Endothelial cell of umbilical vein (primary cell): ENCODE data around the gene BCL2. TPM values are rescaled to one million over a fixed set of nuclear protein-coding genes. Genes with fewer than 3 reads are reported as not detected.

ENCODE experiments used
- BruUV-seq: library from RNA; stranded (reverse); fragments of 400-500 nt; replicated peaks from 2 replicates; lab custom pipeline; 2021; lab: Mats Ljungman, UMichigan
- CTCF ChIA-PET: fragments of 300-600, 350-600 bp; sonication (Branson Sonifier 250); formaldehyde crosslinking; loops from one replicate; lab custom pipeline; 2021; ENCODE audit warnings: antibody characterized with exemption, inconsistent platforms; lab: Charles Lee
- POLR2A ChIA-PET: fragments of 300-600, 350-600 bp; sonication (Branson Sonifier 250); formaldehyde crosslinking; loops from one replicate; lab custom pipeline; 2021; ENCODE audit warnings: antibody characterized with exemption, inconsistent platforms; lab: Charles Lee
- DNase-seq: peaks from one replicate; pipeline ENCODE4 v3.0.0-alpha.2; 2011; ENCODE audit warnings: low read depth, low spot score
- FAIRE-seq: peaks from 2 replicates; lab custom pipeline; 2011; peaks lifted over from hg19 to GRCh38; lab: Jason Lieb, UNC
- H2AFZ ChIP-seq: 2 replicates; pipeline ENCODE4 v1.6.0; 2012; ENCODE audit warnings: low read depth, low read length, control low read depth, inconsistent platforms
- H3K27ac ChIP-seq: 2 replicates; pipeline ENCODE4 v1.5.1; 2011; ENCODE audit warnings: low read depth, mild to moderate bottlenecking, control low read depth, low read length, moderate library complexity; ENCODE audit not compliant: insufficient read depth
- H3K27me3 ChIP-seq, 2 experiments: 2 replicates each; pipeline versions ENCODE4 v1.6.0 to v1.6.1; 2011; ENCODE audit warnings: low read length in 2 of 2, mixed read lengths in 1 of 2; ENCODE audit not compliant: control insufficient read depth in 2 of 2, insufficient read depth in 2 of 2
- H3K36me3 ChIP-seq, 2 experiments: 2 replicates in 1 of 2; 3 replicates in 1 of 2; pipeline ENCODE4 v1.5.1; 2011; ENCODE audit warnings: low read length in 2 of 2, mild to moderate bottlenecking in 1 of 2, moderate library complexity in 1 of 2; ENCODE audit not compliant: control insufficient read depth in 2 of 2, insufficient read depth in 2 of 2; ENCODE audit errors: extremely low read depth in 1 of 2
- H3K4me1 ChIP-seq: 3 replicates; pipeline ENCODE4 v1.5.1; 2011; ENCODE audit warnings: mild to moderate bottlenecking, low read length; ENCODE audit not compliant: control insufficient read depth, insufficient read depth; ENCODE audit errors: extremely low read depth
- H3K4me2 ChIP-seq: 2 replicates; pipeline ENCODE4 v1.6.1; 2011; ENCODE audit warnings: low read length, control low read depth, mixed read lengths; ENCODE audit not compliant: insufficient read depth
- H3K4me3 ChIP-seq, 3 experiments: fragments of 200-600 bp in 1 of 3; sonication (generic), shearing (Covaris generic) in 1 of 3; replicated peaks in 1 of 3; 2 replicates each; pipeline ENCODE4 v1.5.1; 2011 to 2016; ENCODE audit warnings: control low read depth in 3 of 3, low read length in 3 of 3, mild to moderate bottlenecking in 2 of 3, inconsistent platforms in 1 of 3, low read depth in 1 of 3, moderate library complexity in 1 of 3; ENCODE audit not compliant: insufficient read depth in 1 of 3
- H3K79me2 ChIP-seq: 2 replicates; pipeline ENCODE4 v1.6.0; 2012; ENCODE audit warnings: low read length, inconsistent platforms; ENCODE audit not compliant: control insufficient read depth, insufficient read depth
- H3K9ac ChIP-seq: replicated peaks from 2 replicates; pipeline ENCODE3; 2011; ENCODE audit warnings: low read length, control low read depth; ENCODE audit not compliant: insufficient read depth; ENCODE audit errors: extremely low read depth
- H3K9me1 ChIP-seq: replicated peaks from 3 replicates; pipeline ENCODE4 v1.6.0; 2011; ENCODE audit warnings: mild to moderate bottlenecking, low read length; ENCODE audit not compliant: control insufficient read depth, insufficient read depth; ENCODE audit errors: extremely low read depth
- H3K9me3 ChIP-seq: replicated peaks from 2 replicates; pipeline ENCODE4 v1.5.1; 2012; ENCODE audit warnings: low read length, inconsistent platforms; ENCODE audit not compliant: control insufficient read depth, insufficient read depth
- H4K20me1 ChIP-seq: replicated peaks from 2 replicates; pipeline ENCODE3; 2011; ENCODE audit warnings: mild to moderate bottlenecking, low read length; ENCODE audit not compliant: control insufficient read depth, insufficient read depth; ENCODE audit errors: extremely low read depth
- CTCF ChIP-seq, 2 donors: IDR thresholded peaks; 1 replicate in 1 of 2; 2 replicates in 1 of 2; pipeline ENCODE4 v1.5.1; 2011; ENCODE audit warnings: low read length in 2 of 2, mild to moderate bottlenecking in 2 of 2, moderate library complexity in 2 of 2, control low read depth in 1 of 2, inconsistent platforms in 1 of 2, low read depth in 1 of 2; ENCODE audit not compliant: insufficient read depth in 1 of 2; ENCODE audit errors: extremely low read depth in 1 of 2
- EZH2 ChIP-seq: IDR thresholded peaks from 2 replicates; pipeline ENCODE4 v1.6.1; 2012; ENCODE audit warnings: borderline replicate concordance, low read depth, mild to moderate bottlenecking, moderate library complexity, low read length, inconsistent platforms; ENCODE audit not compliant: severe bottlenecking
- FOS ChIP-seq: IDR thresholded peaks from 2 replicates; pipeline ENCODE4 v1.6.1; 2011; ENCODE audit warnings: mild to moderate bottlenecking, low read length, moderate library complexity, borderline replicate concordance; ENCODE audit not compliant: insufficient read depth
- GATA2 ChIP-seq: IDR thresholded peaks from 2 replicates; pipeline ENCODE4 v1.7.0; 2011; ENCODE audit warnings: low read depth, mild to moderate bottlenecking, moderate library complexity, mixed read lengths, low read length; ENCODE audit not compliant: insufficient read length, insufficient read depth
- JUN ChIP-seq: IDR thresholded peaks from 2 replicates; pipeline ENCODE4 v1.6.1; 2011; ENCODE audit warnings: borderline replicate concordance, low read depth; ENCODE audit not compliant: insufficient read length, insufficient read depth
- MAX ChIP-seq: IDR thresholded peaks from 2 replicates; pipeline ENCODE4 v1.6.1; 2011; ENCODE audit not compliant: insufficient read depth, insufficient read length
- MYC ChIP-seq: IDR thresholded peaks from one replicate; pipeline ENCODE4 v1.6.1; 2011; ENCODE audit warnings: mild to moderate bottlenecking, low read depth, low read length
- POLR2A ChIP-seq: IDR thresholded peaks from 2 replicates; pipeline ENCODE4 v1.6.1; 2012; ENCODE audit warnings: low read depth, mild to moderate bottlenecking, control low read depth, low read length
- POLR2AphosphoS5 ChIP-seq: IDR thresholded peaks from 2 replicates; pipeline ENCODE4 v1.6.1; 2012; ENCODE audit warnings: low read depth, mild to moderate bottlenecking, control low read depth, low read length, moderate library complexity; ENCODE audit not compliant: insufficient read depth
- dilution Hi-C: fragments of 300-500 bp; cut with MboI; formaldehyde crosslinking; loops from one replicate; pipeline ENCODE4 v1.15.0; 2019; ENCODE audit warnings: low sequenced_read_pairs; ENCODE audit not compliant: extremely low pct_ligation_motif_present
- intact Hi-C: fragments of 100-400 bp; cut with micrococcal nuclease; formaldehyde crosslinking; loops from one replicate; pipeline ENCODE4 v1.10.0; 2022
- polyA plus RNA-seq, 4 experiments: library from polyadenylated mRNA; depleted of rRNA in 3 of 4; stranded (reverse) in 3 of 4; unstranded in 1 of 4; fragments of >200 nt; gene quantifications; 2 replicates each; pipeline versions ENCODE4 v1.2.1 to v1.2.3, GENCODE V29; 2011 to 2012; ENCODE audit warnings: missing spikeins in 1 of 4
- total RNA-seq: library from RNA; stranded (reverse); gene quantifications from 2 replicates; pipeline ENCODE4 v1.2.3, GENCODE V29; 2021

The BCL2 gene
- total and polyA plus RNA-seq, 2 donors (not counting 3 experiments of a cell fraction or from before 2014, with no cell fraction given): 0.35 to 5.0 TPM

GRCh38 chr18:63142594-63143225 is 176.9 kb downstream of the BCL2 start:
- Histone ChIP-seq H3K79me2 (no peaks in the 10 kb centered on the region), H3K27me3 (peaks cover 2 to 6% of the 10 kb centered on the region in 2 experiments), H3K9me3 (no peaks in the 10 kb centered on the region), H3K27ac (no peak overlapping the region), H3K9me1 (no peaks in the 10 kb centered on the region), H4K20me1 (no peaks in the 10 kb centered on the region), H3K4me2 (no peak overlapping the region), H3K9ac (no peak overlapping the region), H3K4me3 (no peak overlapping the region), H3K36me3 (no peaks in the 10 kb centered on the region), H2AFZ (no peak overlapping the region), H3K4me1 (peaks cover 18% of the 10 kb centered on the region)
- ChIA-PET POLR2A (no interaction called here), CTCF (interaction anchor here (2.8 kb wide), 2 partner anchors 11 to 12 kb away, joined by 15 to 17 read pairs; no protein-coding TSS in a partner anchor)
- DNase-seq (no peak), FAIRE-seq (no peak)
- dilution Hi-C loops (no loop called here), intact Hi-C loops (no loop called here)
- TF ChIP-seq GATA2 (no peak), EZH2 (no peak), MYC (no peak), POLR2A (no peak), POLR2AphosphoS5 (no peak), MAX (no peak)
- BruUV-seq: no TSS peak

GRCh38 chr18:63141778-63142176 is 177.8 kb downstream of the BCL2 start:
- intact Hi-C loops: no loop called here
- no peak for FAIRE-seq
- Histone ChIP-seq H4K20me1 (no peaks in the 10 kb centered on the region), H2AFZ (no peak overlapping the region), H3K4me1 (peaks cover 22% of the 10 kb centered on the region), H3K27ac (no peak overlapping the region), H3K4me3 (no peak overlapping the region), H3K9me1 (no peaks in the 10 kb centered on the region), H3K9ac (no peak overlapping the region), H3K79me2 (no peaks in the 10 kb centered on the region), H3K36me3 (no peaks in the 10 kb centered on the region), H3K27me3 (peaks cover 2% of the 10 kb centered on the region in 2 experiments), H3K4me2 (no peak overlapping the region), H3K9me3 (no peaks in the 10 kb centered on the region)
- CTCF ChIA-PET: interaction anchor here (2.8 kb wide), 2 partner anchors 10 to 13 kb away, joined by 15 to 17 read pairs; no protein-coding TSS in a partner anchor
- TF ChIP-seq JUN: no peak
- TF ChIP-seq POLR2AphosphoS5: no peak
- TF ChIP-seq GATA2: no peak
- TF ChIP-seq FOS: no peak
- TF ChIP-seq MYC: no peak
- no peak for TF ChIP-seq MAX
- TF ChIP-seq CTCF (IDR thresholded peaks at IDR 0.05; ENCODE audit: extremely low read depth in 1 of 2, insufficient read depth in 1 of 2, low read depth in 1 of 2, low read length in 2 of 2): no peak
- TF ChIP-seq POLR2A: no peak
- no peak for TF ChIP-seq EZH2
- DNase-seq: no peak
- dilution Hi-C loops: no loop called here
- BruUV-seq: no TSS peak
- POLR2A ChIA-PET: no interaction called here
